Activated B cell treated with CpG ODN at 0.5 μM for 24 hours (primary cell): ENCODE data around the gene SPOCK3. TPM values are rescaled to one million over a fixed set of nuclear protein-coding genes. Genes with fewer than 3 reads are reported as not detected.

Source experiments
- ATAC-seq: fragments of 200-7000 bp; cut with Tn5 transposase; one replicate; pipeline ENCODE4 v1.10.0; 2021; ENCODE audit warnings: low read depth, mild to moderate bottlenecking, moderate library complexity
- CTCF ChIA-PET: fragments of 350-600 bp; sonication (Branson Sonifier 250); formaldehyde crosslinking; loops from one replicate; lab custom pipeline; 2021; ENCODE audit warnings: antibody characterized with exemption; lab: Charles Lee
- POLR2A ChIA-PET: fragments of 350-600 bp; sonication (Branson Sonifier 250); formaldehyde crosslinking; loops from one replicate; lab custom pipeline; 2021; ENCODE audit warnings: antibody characterized with exemption; lab: Charles Lee
- DNase-seq: peaks from one replicate; pipeline ENCODE4 v3.0.0; 2022
- H3K27ac Mint-ChIP-seq: one replicate; pipeline ENCODE4 v1.8.0; 2020; ENCODE audit warnings: mixed read lengths
- H3K27me3 Mint-ChIP-seq: one replicate; pipeline ENCODE4 v1.8.0; 2021; ENCODE audit warnings: mixed read lengths
- H3K36me3 Mint-ChIP-seq: one replicate; pipeline ENCODE4 v1.8.0; 2021; ENCODE audit warnings: low read depth, mixed read lengths
- H3K4me1 Mint-ChIP-seq: one replicate; pipeline ENCODE4 v1.8.0; 2021; ENCODE audit warnings: mixed read lengths
- H3K4me3 Mint-ChIP-seq: one replicate; pipeline ENCODE4 v1.8.0; 2020; ENCODE audit warnings: mild to moderate bottlenecking, mixed read lengths
- H3K9me3 Mint-ChIP-seq: one replicate; pipeline ENCODE4 v1.8.0; 2020; ENCODE audit warnings: mixed read lengths
- intact Hi-C: fragments of 100-400 bp; cut with micrococcal nuclease; formaldehyde crosslinking; loops from one replicate; pipeline ENCODE4 v1.15.1; 2024
- total RNA-seq: library from RNA; stranded (reverse); gene quantifications from 2 replicates; pipeline ENCODE4 v1.2.3, GENCODE V29; 2022
- TF ChIP-seq, protein P1 (sequence below): fragments of 200-600 bp; IDR thresholded peaks from one replicate; pipeline ENCODE4 v1.8.0; 2022; ENCODE audit warnings: antibody characterized with exemption, mild to moderate bottlenecking

Gene SPOCK3
- total RNA-seq, 1 donor from 2014 or later = not detected

DNA sequence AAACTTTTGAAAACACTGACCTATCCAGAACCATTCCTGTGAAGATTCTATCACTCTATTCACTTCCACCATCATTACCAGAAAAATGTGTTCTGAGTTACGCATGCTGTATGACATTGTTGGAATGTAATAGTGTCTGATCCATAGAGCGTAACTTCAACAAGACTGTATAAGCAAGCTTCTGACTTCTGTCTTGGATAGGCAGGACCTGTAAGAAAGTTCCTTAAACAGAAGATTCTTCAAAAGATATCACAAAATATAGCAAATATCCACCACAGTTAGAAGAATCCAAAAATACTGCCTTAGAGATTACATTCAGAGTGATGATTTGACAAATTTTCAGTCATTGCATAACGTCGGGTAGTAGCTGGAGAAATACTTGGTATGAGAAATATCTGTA lies 14.0 kb upstream of the SPOCK3 start:
- TF ChIP-seq, protein P1, sequence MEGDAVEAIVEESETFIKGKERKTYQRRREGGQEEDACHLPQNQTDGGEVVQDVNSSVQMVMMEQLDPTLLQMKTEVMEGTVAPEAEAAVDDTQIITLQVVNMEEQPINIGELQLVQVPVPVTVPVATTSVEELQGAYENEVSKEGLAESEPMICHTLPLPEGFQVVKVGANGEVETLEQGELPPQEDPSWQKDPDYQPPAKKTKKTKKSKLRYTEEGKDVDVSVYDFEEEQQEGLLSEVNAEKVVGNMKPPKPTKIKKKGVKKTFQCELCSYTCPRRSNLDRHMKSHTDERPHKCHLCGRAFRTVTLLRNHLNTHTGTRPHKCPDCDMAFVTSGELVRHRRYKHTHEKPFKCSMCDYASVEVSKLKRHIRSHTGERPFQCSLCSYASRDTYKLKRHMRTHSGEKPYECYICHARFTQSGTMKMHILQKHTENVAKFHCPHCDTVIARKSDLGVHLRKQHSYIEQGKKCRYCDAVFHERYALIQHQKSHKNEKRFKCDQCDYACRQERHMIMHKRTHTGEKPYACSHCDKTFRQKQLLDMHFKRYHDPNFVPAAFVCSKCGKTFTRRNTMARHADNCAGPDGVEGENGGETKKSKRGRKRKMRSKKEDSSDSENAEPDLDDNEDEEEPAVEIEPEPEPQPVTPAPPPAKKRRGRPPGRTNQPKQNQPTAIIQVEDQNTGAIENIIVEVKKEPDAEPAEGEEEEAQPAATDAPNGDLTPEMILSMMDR = no peak
- Mint-ChIP-seq H3K27me3 (no peaks in the 10 kb centered on the region), H3K4me1 (no peaks in the 10 kb centered on the region), H3K36me3 (no peaks in the 10 kb centered on the region), H3K4me3 (no peak overlapping the region), H3K27ac (no peak overlapping the region), H3K9me3 (no peaks in the 10 kb centered on the region)
- ATAC-seq (no peak), DNase-seq (no peak)
- intact Hi-C loops = no loop called here
- CTCF ChIA-PET = no interaction called here
- POLR2A ChIA-PET = no interaction called here

DNA sequence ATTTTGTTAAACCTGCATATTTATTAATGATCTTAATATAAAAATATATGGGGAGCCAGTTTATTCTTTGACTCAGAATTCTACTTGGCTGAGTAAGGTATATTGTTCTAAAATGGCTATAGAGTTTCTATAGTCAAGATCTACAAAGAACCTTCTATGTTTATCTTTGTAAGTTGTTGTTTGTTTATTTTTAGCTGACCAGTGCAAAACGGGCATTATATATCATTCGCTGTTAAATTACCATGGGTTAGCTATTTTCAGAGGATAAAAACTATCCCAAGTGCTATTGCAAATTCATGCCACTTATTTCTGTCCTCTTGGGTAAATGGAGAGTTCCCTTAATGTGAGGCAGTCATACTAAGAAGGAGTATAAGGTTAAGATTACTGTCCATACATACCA lies 5.3 kb upstream of the SPOCK3 start:
- H3K27ac Mint-ChIP-seq = no peak overlapping the region
- no peak for ATAC-seq
- TF ChIP-seq, protein P1 = no peak
- DNase-seq = no peak
- CTCF ChIA-PET = no interaction called here
- H3K9me3 Mint-ChIP-seq = peaks cover 4% of the 10 kb centered on the region
- intact Hi-C loops = no loop called here
- peaks cover 3% of the 10 kb centered on the region for H3K4me1 Mint-ChIP-seq
- POLR2A ChIA-PET = no interaction called here
- H3K36me3 Mint-ChIP-seq = no peaks in the 10 kb centered on the region
- H3K27me3 Mint-ChIP-seq = peaks cover 8% of the 10 kb centered on the region
- no peak overlapping the region for H3K4me3 Mint-ChIP-seq

- Mint-ChIP-seq H3K4me1 (peaks cover 11% of the 10 kb centered on the region), H3K27me3 (peaks cover 20% of the 10 kb centered on the region), H3K9me3 (peaks cover 4% of the 10 kb centered on the region), H3K27ac (no peak overlapping the region), H3K4me3 (no peak overlapping the region), H3K36me3 (no peaks in the 10 kb centered on the region)
- intact Hi-C loops = no loop called here
- ATAC-seq = no peak
- POLR2A ChIA-PET = no interaction called here
- DNase-seq = no peak
- TF ChIP-seq, protein P1 = no peak
- CTCF ChIA-PET = no interaction called here
Observed at GRCh38 chr4:167238226-167238625, 3.9 kb upstream of the SPOCK3 start.

GRCh38 chr4:167233685-167234315 lies 494 bp downstream of the SPOCK3 start:
- Mint-ChIP-seq H3K36me3 (no peaks in the 10 kb centered on the region), H3K27ac (no peak overlapping the region), H3K4me3 (peak overlapping the region; percentile 65), H3K4me1 (peaks cover 11% of the 10 kb centered on the region), H3K27me3 (peaks cover 25% of the 10 kb centered on the region), H3K9me3 (no peaks in the 10 kb centered on the region)
- intact Hi-C loops = no loop called here
- TF ChIP-seq, protein P1 = no peak
- no peak for DNase-seq
- ChIA-PET CTCF (no interaction called here), POLR2A (no interaction called here)
- no peak for ATAC-seq

GRCh38 chr4:167232805-167233684 lies 1.2 kb downstream of the SPOCK3 start:
- Mint-ChIP-seq H3K27me3 (peaks cover 25% of the 10 kb centered on the region), H3K36me3 (no peaks in the 10 kb centered on the region), H3K4me1 (peaks cover 11% of the 10 kb centered on the region), H3K4me3 (no peak overlapping the region), H3K9me3 (no peaks in the 10 kb centered on the region), H3K27ac (no peak overlapping the region)
- ATAC-seq (no peak), DNase-seq (no peak)
- CTCF ChIA-PET = no interaction called here
- TF ChIP-seq, protein P1 = no peak
- intact Hi-C loops = no loop called here
- POLR2A ChIA-PET = no interaction called here
